GM23338 (cell line): Measurements from ENCODE around the gene CRAMP1.

Experiments
- CREB1 ChIP-seq: fragments of 250-450 bp; sonication (Bioruptor Pico); IDR thresholded peaks from 2 replicates; pipeline ENCODE4 v1.5.0; 2020; ENCODE audit warnings: low read depth, mild to moderate bottlenecking, moderate library complexity
- CTCF ChIP-seq, 2 experiments: fragments of 200-600 bp in 1 of 2; sonication (generic) in 1 of 2; conservative IDR thresholded peaks; 2 replicates each; pipeline versions ENCODE4 v1.5.1 to v1.6.1; 2016 to 2017; ENCODE audit warnings: antibody characterized with exemption in 2 of 2, low read depth in 2 of 2, mild to moderate bottlenecking in 2 of 2, moderate library complexity in 1 of 2
- EZH2 ChIP-seq: fragments of 200-600 bp; sonication (generic); IDR thresholded peaks from one replicate; pipeline ENCODE4 v1.8.0; 2017; ENCODE audit warnings: antibody characterized with exemption, mild to moderate bottlenecking, low read depth; ENCODE audit not compliant: unreplicated experiment
- EZH2phosphoT487 ChIP-seq: fragments of 200-600 bp; sonication (generic); IDR thresholded peaks from one replicate; pipeline ENCODE4 v1.8.1; 2018; ENCODE audit warnings: antibody characterized with exemption; ENCODE audit not compliant: unreplicated experiment
- JUNB ChIP-seq: IDR thresholded peaks from one replicate; pipeline ENCODE4 v1.6.1; 2016; ENCODE audit warnings: antibody characterized with exemption; ENCODE audit not compliant: unreplicated experiment
- TF ChIP-seq, protein P1 (sequence below): IDR thresholded peaks from one replicate; pipeline ENCODE4 v1.6.1; 2018; ENCODE audit warnings: antibody characterized with exemption; ENCODE audit not compliant: unreplicated experiment
- TF ChIP-seq, protein P2 (sequence below): IDR thresholded peaks from 2 replicates; pipeline ENCODE4 v1.6.1; 2016; ENCODE audit warnings: antibody characterized with exemption

DNA sequence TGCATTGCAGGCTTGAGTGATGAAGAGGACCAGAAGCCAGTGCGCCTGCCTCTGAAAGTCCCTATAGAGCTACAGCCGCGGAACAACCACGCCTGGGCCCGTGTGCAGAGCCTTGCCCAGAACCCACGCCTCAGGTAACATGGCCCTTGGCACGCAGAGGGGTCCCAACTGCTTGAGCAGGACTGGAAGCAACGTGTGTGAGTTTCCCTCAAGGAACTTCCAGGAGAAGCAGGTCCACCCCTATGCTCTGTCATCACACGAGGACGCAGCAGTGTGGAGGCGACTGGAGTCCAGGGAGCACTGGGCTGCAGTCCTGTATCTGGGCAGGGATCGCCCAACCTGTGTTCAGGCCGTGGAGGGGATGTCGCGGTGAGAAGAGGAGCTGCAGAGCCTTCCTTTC lies 40.9 kb downstream of the CRAMP1 start:
- TF ChIP-seq EZH2 = no peak
- no peak for TF ChIP-seq CTCF (conservative IDR thresholded peaks at IDR 0.05; ENCODE audit: low read depth in 2 of 2)
- TF ChIP-seq CREB1 (CRISPR knock-in tag) = no peak
- TF ChIP-seq JUNB = no peak
- TF ChIP-seq EZH2phosphoT487 = no peak
- TF ChIP-seq, protein P1, sequence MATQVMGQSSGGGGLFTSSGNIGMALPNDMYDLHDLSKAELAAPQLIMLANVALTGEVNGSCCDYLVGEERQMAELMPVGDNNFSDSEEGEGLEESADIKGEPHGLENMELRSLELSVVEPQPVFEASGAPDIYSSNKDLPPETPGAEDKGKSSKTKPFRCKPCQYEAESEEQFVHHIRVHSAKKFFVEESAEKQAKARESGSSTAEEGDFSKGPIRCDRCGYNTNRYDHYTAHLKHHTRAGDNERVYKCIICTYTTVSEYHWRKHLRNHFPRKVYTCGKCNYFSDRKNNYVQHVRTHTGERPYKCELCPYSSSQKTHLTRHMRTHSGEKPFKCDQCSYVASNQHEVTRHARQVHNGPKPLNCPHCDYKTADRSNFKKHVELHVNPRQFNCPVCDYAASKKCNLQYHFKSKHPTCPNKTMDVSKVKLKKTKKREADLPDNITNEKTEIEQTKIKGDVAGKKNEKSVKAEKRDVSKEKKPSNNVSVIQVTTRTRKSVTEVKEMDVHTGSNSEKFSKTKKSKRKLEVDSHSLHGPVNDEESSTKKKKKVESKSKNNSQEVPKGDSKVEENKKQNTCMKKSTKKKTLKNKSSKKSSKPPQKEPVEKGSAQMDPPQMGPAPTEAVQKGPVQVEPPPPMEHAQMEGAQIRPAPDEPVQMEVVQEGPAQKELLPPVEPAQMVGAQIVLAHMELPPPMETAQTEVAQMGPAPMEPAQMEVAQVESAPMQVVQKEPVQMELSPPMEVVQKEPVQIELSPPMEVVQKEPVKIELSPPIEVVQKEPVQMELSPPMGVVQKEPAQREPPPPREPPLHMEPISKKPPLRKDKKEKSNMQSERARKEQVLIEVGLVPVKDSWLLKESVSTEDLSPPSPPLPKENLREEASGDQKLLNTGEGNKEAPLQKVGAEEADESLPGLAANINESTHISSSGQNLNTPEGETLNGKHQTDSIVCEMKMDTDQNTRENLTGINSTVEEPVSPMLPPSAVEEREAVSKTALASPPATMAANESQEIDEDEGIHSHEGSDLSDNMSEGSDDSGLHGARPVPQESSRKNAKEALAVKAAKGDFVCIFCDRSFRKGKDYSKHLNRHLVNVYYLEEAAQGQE = no peak
- TF ChIP-seq, protein P2, sequence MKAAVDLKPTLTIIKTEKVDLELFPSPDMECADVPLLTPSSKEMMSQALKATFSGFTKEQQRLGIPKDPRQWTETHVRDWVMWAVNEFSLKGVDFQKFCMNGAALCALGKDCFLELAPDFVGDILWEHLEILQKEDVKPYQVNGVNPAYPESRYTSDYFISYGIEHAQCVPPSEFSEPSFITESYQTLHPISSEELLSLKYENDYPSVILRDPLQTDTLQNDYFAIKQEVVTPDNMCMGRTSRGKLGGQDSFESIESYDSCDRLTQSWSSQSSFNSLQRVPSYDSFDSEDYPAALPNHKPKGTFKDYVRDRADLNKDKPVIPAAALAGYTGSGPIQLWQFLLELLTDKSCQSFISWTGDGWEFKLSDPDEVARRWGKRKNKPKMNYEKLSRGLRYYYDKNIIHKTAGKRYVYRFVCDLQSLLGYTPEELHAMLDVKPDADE = no peak
